ENCODE data around the gene C11orf24.
"Not testable (repeated sequence)": the region's sequence is repeated elsewhere in the genome, so short reads cannot be mapped to it uniquely, and the experiment has no call there.

Gene C11orf24

GRCh38 chr11:68269414-68270081 is 2.2 kb downstream of the C11orf24 start:
- no peak for DNase-seq

GRCh38 chr11:68267881-68268240 is 3.9 kb downstream of the C11orf24 start:
- no peak for DNase-seq

DNA sequence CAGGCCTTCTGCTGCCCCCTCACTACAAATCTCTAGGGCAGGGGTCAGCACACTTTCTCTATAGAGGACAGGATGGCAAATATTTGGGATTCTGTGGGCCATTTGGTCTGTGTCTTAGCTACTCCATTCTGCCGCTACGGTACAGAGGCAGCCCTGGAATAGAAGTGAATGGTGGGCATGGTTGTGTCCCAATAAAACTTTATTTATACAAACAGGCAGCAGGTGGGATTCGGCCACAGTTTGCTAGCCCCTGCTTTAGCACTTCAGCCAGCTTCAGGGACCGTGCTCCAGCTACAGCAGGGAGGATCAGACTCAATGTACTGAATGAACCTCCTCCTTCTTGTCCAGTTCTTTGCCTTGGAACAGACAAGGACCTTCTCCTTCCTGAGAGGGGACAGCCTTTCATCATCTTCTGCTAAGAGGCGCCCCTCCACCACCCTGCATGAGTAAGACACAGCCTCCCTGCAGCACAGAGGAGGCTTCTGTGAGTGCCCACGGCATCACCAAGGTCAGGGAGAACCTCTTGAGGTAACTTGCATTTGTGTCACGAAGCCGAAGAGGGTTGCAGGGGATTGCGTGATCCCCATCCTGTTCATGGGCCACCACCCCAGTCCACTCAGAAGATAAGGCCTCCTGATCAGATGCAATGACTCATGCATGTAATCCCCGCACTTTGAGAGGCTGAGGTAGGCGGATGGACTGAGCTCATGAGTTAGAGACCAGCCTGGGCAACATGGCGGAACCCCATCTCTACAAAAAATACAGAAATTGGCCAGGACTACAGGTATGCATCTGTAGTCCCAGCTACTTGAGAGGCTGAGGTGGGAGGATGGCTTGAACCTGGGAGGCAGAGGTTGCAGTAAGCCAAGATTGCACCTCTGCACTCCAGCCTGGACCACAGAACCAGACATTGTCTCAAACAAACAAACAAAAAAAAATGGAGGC is 4.6 kb downstream of the C11orf24 start:
- no peak for DNase-seq

- no peak for DNase-seq
These were observed 5.5 kb downstream of the C11orf24 start for GRCh38 chr11:68266121-68266891.

DNA sequence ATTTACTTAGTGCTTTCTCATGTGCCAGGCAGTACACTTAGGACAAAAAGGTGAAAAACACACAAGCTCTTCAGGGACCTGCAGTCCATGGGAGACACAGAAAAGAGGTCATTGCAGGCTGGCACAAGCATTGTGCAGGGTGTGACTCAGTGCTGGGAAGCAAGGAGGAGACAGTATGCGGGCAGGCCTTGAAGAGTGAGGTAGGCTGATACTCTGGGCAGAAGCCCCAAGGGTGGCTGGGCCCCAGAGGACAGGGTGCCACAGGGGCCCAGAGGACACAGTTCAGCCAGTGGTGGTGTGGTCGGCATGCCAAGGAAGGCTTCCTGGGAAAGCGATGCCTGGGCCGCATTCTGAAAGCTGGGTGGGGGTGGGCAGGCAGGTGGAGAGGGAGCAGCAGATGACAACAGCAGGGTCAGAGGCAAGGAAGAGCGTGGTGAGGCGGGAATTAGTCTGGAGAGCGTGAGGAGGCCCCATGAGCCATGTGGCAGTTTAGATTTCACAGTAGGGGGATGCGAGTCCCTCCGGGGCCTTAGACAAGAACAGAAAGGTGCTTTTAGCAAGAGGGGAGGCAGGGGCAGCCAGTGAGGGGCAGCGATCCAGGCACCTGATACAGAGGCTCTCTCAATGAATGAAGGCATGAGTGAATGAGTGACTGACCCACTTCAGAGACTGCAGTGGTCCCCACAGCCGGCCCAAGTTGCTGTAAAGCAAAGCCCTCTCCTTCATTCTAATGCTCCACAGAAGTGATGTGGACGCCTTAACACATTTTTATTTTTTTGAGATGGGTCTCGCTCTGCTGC is 6.8 kb downstream of the C11orf24 start:
- DNase-seq, result no peak

- DNase-seq, result no peak
These were observed 7.5 kb downstream of the C11orf24 start for GRCh38 chr11:68264244-68264643.

- no peak for DNase-seq
These were observed 8.2 kb downstream of the C11orf24 start for GRCh38 chr11:68263444-68264035.

GRCh38 chr11:68262544-68262827 is 9.3 kb downstream of the C11orf24 start:
- no peak for DNase-seq

- no peak for DNase-seq
These were observed 9.8 kb downstream of the C11orf24 start for GRCh38 chr11:68261749-68262543.

DNA sequence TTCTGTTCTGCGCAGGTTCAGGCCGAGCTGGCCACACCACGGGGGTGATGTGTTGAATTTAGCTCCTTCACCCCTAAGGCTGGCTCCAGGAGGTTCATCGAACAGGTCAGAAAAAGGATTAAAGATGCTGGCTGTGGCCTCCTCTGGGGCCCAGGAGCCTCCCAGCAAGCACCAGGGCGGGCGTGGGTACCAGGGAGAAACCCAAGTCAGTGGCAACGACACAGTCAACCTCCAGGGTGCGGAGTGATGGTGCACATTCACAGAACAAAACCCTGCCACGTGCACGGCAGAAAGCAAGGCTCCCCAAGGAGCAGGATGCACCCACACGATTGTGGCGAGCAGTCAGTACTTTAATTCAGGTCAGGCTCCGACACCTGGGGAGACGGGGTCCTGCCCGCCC is 10.8 kb downstream of the C11orf24 start:
- no peak for DNase-seq

DNA sequence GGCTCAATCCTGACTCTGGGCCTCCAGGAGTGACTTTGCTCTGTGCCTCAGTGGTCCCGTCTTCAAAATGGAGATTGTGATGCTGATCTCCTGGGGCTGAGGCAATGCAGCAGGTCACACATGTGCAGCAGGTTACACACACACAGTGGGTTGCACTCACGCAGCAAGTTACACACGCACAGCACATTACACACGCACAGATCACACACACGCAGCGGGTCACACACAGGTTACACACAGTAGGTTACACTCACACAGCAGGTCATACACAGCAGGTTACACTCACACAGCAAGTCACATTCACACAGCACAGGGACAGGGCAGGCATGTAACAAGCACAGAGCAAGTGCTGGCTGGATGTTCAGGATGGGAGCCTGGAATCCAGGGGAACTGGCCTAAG is 11.3 kb downstream of the C11orf24 start:
- DNase-seq, result no peak

- no peak for DNase-seq
These were observed 12.4 kb downstream of the C11orf24 start for GRCh38 chr11:68259122-68259959.

GRCh38 chr11:68258363-68258765 is 13.4 kb downstream of the C11orf24 start:
- no peak for DNase-seq

DNA sequence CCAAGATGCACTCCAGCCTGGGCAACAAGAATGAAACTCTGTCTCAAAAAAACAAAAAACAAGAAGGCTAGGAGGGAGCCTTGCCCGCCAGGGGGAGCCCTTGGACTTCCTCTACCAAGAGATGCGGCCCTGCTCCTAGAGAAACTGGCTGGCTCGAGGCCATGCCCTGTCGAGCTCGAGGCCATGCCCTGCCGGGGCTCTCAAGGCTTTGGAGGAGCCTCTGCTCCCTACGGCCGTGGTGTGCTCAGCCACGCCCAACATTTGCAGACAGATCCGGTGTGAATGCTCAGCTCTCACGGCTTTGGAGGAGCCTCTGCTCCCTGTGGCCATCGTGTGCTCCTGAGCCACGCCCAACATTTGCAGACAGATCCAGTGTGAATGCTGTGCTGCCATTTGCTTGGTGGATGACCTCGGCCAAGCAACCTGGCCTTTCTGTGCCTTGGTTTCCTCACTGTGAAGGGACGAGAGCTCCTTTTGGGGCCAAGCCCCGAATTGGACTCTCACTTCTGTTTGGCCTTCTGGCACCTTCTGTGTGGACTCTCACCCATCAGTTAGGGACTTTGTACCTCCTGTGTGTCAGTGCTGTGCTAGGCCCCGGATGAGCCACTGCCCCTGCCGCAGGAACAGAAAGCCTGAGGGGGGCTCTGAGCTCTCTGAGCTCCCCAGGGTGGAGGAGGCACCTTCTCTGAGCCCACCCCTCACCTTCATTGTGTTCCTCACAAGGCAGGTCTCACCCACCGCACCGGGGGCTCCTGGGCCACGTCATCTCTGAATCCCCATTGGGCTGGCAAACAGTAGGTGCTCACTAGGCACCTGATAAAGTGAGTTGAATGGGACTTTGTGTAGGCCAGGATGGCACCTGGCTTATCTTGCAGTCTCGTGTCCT is 14.1 kb downstream of the C11orf24 start:
- DNase-seq, result peak; percentile 72 to 86

DNA sequence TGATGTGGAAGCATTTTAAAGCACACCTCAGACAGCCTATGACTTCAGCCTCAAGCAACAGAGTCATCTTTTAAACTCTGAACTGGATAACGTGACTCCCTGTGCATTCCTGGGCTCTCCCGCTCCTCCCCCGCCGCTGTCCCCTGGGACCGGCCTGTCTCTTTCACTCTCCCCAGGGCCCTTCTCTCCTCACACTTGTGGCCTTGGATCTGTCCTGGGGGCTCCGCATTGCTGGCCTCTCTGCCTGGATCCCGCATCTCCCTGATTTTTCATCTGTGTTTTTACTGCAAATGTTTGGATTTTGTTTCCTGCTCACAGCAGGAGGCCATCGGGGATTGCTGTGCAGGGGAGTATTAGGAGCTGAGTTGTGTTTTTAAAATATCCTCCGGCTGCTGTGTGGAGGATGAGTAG is 15.4 kb downstream of the C11orf24 start:
- DNase-seq, result no peak

DNA sequence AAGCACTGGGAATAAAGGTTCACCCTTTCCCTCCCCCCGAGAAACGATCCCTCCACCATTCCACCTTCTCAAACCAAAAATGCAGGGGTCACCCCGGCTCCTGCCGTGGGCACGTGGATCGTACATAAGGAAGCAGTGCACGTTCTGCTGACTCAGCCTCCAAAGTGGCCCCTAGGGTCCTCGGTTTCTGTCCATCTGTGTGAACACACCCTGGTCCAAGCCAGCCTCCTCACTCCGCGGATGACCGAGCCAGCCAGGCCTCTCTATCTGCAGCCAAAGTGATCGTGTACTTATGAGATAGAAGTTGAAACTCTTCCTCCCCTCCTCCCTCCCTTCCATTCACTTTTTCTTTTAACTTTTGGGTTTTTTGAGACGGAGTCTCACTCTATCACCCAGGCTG is 16.2 kb downstream of the C11orf24 start:
- no peak for DNase-seq

DNA sequence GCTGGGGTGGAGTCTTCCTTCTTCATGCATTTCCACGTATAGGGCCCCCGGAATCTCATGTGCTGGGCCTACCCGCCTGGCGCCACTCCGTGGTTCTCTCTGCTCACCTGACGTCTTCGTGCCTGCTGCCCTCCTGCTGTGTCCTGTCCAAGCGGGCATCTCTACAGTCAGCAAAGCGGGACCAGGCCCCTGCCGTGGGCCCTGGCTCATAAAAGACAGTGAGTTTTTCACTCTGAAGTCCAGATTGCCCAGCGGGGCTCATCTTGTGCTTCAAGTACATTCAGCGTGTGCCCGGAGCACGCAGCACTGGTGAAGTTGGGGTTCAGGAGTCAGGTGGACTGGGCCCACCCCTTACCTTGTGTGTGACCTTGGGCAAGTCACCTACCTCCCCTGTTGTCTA is 17.4 kb downstream of the C11orf24 start:
- DNase-seq, result no peak

DNA sequence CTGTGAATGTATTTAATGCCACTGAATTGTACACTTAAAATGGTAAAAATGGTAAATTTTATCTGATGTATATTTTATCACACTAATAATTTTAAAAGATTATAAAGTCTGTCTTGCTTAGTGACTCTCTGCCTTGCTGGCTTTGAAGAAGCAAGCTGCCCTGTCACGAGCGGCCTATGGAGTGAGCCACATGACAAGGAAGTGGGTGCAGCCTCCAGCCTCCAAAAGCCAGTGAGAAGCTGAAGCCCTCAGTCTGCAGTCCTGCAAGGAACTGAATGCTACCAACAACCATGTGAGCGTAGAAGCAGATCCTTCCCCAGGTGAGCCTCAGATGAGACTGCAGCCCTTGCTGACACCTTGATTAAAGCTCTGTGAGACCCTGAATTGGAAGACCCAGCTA is 20.0 kb downstream of the C11orf24 start:
- no peak for DNase-seq

DNA sequence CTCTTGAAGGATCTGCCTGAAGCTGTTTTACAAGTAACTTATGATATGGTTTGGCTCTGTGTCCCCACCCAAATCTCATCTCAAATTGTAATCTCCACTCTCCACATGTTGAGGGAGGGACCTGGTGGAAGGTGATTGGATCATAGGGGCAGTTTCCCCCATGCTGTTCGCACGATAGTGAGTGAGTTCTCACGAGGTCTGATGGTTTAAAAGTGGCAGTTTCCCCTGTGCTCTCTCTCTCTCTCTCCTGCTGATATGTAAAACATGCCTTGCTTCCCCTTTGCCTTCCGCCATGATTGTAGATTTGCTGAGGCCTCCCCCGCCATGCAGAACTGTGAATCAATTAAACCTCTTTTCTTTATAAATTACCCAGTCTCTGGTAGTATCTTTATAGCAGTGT is 26.9 kb downstream of the C11orf24 start:
- not testable (repeated sequence) for DNase-seq

DNA sequence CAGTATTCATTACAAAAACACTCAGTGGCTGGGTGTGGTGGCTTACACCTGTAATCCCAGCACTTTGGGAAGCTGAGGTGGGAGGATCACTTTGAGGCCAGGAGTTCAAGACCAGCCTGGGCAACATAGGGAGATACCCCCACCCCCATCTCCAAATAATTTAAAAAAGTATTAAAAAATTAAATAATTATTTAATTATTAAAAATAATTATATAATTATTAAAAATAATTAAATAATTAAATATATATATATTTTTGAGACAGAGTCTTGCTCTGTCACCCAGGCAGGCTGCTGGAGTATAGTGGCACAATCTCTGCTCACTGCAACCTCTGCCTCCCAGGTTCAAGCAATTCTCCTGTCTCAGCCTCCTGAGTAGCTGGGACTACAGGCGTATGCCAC is 27.9 kb downstream of the C11orf24 start:
- not testable (repeated sequence) for DNase-seq
